ENCODE measurements around the gene CRTAP. TPM values are rescaled to one million over a fixed set of nuclear protein-coding genes. Genes with fewer than 3 reads are reported as not detected.

The CRTAP gene
- total RNA-seq, 1 donor from 2014 or later: 80.7 TPM

Other genes starting within 250 kb of the CRTAP start
- gene CCR4, start 162.4 kb upstream of the CRTAP start, total RNA-seq: 0.08 TPM
- 17.6 TPM for gene GLB1, start 16.9 kb upstream of the CRTAP start, total RNA-seq
- 2.9 TPM for gene TMPPE, start 16.9 kb upstream of the CRTAP start, total RNA-seq
- 2.4 TPM for gene SUSD5, start 104.8 kb downstream of the CRTAP start, total RNA-seq
- 1.3 TPM for gene FBXL2, start 163.4 kb downstream of the CRTAP start, total RNA-seq